ENCODE measurements around the gene TNS3. TPM values are rescaled to one million over a fixed set of nuclear protein-coding genes. Genes with fewer than 3 reads are reported as not detected.

TNS3 gene
- total and polyA plus RNA-seq, 2 donors (not counting 3 experiments of a cell fraction or from before 2014, with no cell fraction given), result 10.4 to 45.1 TPM

DNA sequence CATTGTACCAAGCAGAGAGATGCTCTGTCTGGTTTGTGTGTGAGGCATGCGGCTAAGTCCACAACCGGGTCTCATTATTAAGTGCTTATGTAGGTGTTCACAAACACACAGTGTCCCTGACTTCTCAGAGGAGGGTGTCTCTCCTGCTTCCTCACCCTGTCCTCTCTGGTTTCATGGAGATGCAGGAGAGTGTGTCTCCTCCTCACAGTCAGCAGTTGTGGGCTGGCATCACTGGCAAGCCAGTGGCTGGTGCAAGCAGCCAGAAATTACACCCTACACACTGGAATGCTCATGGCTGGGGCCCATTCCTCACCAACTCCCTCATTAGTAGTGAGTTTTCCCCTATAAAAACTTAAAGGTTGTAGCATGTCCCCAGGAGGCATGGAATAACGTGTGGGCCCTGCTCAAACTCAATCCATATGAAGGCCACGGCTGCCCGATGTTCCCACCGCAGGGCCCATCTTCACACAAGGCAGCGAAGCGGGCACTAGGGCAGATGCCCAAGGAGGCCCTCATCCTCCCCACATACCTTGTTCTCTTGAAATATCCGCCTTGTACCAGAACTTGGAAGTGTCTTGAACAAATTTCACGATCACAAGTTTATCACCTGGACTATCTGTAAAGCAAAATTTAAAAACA, 280.1 kb downstream of the TNS3 start:
- H3K27ac ChIP-seq (ENCODE audit: insufficient read depth, low read depth, low read length), result no peak overlapping the region
- no peaks in the 10 kb centered on the region for H3K9me3 ChIP-seq (replicated peaks; ENCODE audit: control insufficient read depth, insufficient read depth, low read length)
- H3K9ac ChIP-seq (replicated peaks; ENCODE audit: extremely low read depth, insufficient read depth, low read length), result no peak overlapping the region
- ChIA-PET CTCF (interaction anchor here (1.2 kb wide), 1 partner anchor 134 kb away, joined by 3 read pairs; no protein-coding TSS in a partner anchor), POLR2A (no interaction called here)
- no peak overlapping the region for H2AFZ ChIP-seq (ENCODE audit: low read depth, low read length)
- H4K20me1 ChIP-seq (replicated peaks; ENCODE audit: control insufficient read depth, extremely low read depth, insufficient read depth, low read length), result no peaks in the 10 kb centered on the region
- dilution Hi-C loops (cut with MboI; ENCODE audit: extremely low pct_ligation_motif_present, low sequenced_read_pairs), result no loop called here
- H3K9me1 ChIP-seq (replicated peaks; ENCODE audit: control insufficient read depth, extremely low read depth, insufficient read depth, low read length), result no peaks in the 10 kb centered on the region
- no peaks in the 10 kb centered on the region for H3K79me2 ChIP-seq (ENCODE audit: control insufficient read depth, insufficient read depth, low read length)
- no peak for DNase-seq (ENCODE audit: low read depth, low spot score)
- no peaks in the 10 kb centered on the region for H3K27me3 ChIP-seq (ENCODE audit: control insufficient read depth in 2 of 2, insufficient read depth in 2 of 2, low read length in 2 of 2)
- intact Hi-C loops (cut with micrococcal nuclease), result no loop called here
- no TSS peak for BruUV-seq (replicated peaks)
- H3K4me2 ChIP-seq (ENCODE audit: insufficient read depth, low read length), result no peak overlapping the region
- H3K4me3 ChIP-seq (replicated peaks in 1 of 3; ENCODE audit: insufficient read depth in 1 of 3, low read depth in 1 of 3, low read length in 3 of 3), result no peak overlapping the region
- H3K4me1 ChIP-seq (ENCODE audit: control insufficient read depth, extremely low read depth, insufficient read depth, low read length), result no peaks in the 10 kb centered on the region
- peaks cover 0 to 6% of the 10 kb centered on the region in 2 experiments for H3K36me3 ChIP-seq (ENCODE audit: control insufficient read depth in 2 of 2, extremely low read depth in 1 of 2, insufficient read depth in 2 of 2, low read length in 2 of 2)
- FAIRE-seq, result no peak
- TF ChIP-seq MYC (IDR thresholded peaks at IDR 0.05; ENCODE audit: low read depth, low read length), result no peak
- no peak for TF ChIP-seq POLR2A (IDR thresholded peaks at IDR 0.05; ENCODE audit: low read depth, low read length)
- no peak for TF ChIP-seq GATA2 (IDR thresholded peaks at IDR 0.05; ENCODE audit: insufficient read depth, insufficient read length, low read depth, low read length)
- no peak for TF ChIP-seq EZH2 (IDR thresholded peaks at IDR 0.05; ENCODE audit: borderline replicate concordance, low read depth, low read length, severe bottlenecking)
- TF ChIP-seq, protein P1, sequence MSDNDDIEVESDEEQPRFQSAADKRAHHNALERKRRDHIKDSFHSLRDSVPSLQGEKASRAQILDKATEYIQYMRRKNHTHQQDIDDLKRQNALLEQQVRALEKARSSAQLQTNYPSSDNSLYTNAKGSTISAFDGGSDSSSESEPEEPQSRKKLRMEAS (IDR thresholded peaks at IDR 0.05; ENCODE audit: insufficient read depth, insufficient read length), result no peak
- TF ChIP-seq JUN (IDR thresholded peaks at IDR 0.05; ENCODE audit: borderline replicate concordance, insufficient read depth, insufficient read length, low read depth), result no peak
- TF ChIP-seq, protein P2, sequence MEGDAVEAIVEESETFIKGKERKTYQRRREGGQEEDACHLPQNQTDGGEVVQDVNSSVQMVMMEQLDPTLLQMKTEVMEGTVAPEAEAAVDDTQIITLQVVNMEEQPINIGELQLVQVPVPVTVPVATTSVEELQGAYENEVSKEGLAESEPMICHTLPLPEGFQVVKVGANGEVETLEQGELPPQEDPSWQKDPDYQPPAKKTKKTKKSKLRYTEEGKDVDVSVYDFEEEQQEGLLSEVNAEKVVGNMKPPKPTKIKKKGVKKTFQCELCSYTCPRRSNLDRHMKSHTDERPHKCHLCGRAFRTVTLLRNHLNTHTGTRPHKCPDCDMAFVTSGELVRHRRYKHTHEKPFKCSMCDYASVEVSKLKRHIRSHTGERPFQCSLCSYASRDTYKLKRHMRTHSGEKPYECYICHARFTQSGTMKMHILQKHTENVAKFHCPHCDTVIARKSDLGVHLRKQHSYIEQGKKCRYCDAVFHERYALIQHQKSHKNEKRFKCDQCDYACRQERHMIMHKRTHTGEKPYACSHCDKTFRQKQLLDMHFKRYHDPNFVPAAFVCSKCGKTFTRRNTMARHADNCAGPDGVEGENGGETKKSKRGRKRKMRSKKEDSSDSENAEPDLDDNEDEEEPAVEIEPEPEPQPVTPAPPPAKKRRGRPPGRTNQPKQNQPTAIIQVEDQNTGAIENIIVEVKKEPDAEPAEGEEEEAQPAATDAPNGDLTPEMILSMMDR (IDR thresholded peaks at IDR 0.05; ENCODE audit: extremely low read depth in 1 of 2, insufficient read depth in 1 of 2, low read depth in 1 of 2, low read length in 2 of 2), result no peak

Measured in endothelial cell of umbilical vein (primary cell).